Astrocyte (in vitro differentiated cells and primary cell): ENCODE measurements around the gene CCDC34.

Experiments
- CTCF ChIP-seq: IDR thresholded peaks from 2 replicates; pipeline ENCODE4 v1.5.1; 2011; ENCODE audit warnings: low read depth, mild to moderate bottlenecking, inconsistent platforms, low read length, moderate library complexity; ENCODE audit not compliant: insufficient read depth
- EZH2 ChIP-seq: IDR thresholded peaks from 2 replicates; pipeline ENCODE4 v1.6.1; 2012; ENCODE audit warnings: mild to moderate bottlenecking, low read length, inconsistent platforms; ENCODE audit not compliant: insufficient read depth

- TF ChIP-seq EZH2 (no peak), CTCF (no peak)
These were observed 47.3 kb upstream of the CCDC34 start for GRCh38 chr11:27410272-27410671.
